HepG2 (cell line): ENCODE measurements around the gene UBE2C. TPM values are rescaled to one million over a fixed set of nuclear protein-coding genes. Genes with fewer than 3 reads are reported as not detected.

ENCODE experiments used
- CENPT ChIP-seq: sonication (generic); formaldehyde crosslinking; IDR thresholded peaks from 2 replicates; pipeline ENCODE4 v1.8.0; 2022; ENCODE audit warnings: low read depth, mild to moderate bottlenecking, moderate library complexity, missing genetic modification reagents
- ELK4 ChIP-seq: sonication (generic); formaldehyde crosslinking; IDR thresholded peaks from 2 replicates; pipeline ENCODE4 v1.9.0; 2021; ENCODE audit warnings: missing genetic modification reagents, borderline replicate concordance
- FIP1L1 ChIP-seq: fragments of 200-400 bp; formaldehyde crosslinking; IDR thresholded peaks from 2 replicates; pipeline ENCODE4 v1.6.1; 2018; ENCODE audit warnings: low read depth, mild to moderate bottlenecking, low read length, moderate library complexity, borderline replicate concordance; ENCODE audit not compliant: insufficient read depth
- FOXM1 ChIP-seq: sonication (generic); formaldehyde crosslinking; IDR thresholded peaks from 2 replicates; pipeline ENCODE4 v1.5.0; 2020; ENCODE audit warnings: missing genetic modification reagents
- MLXIP ChIP-seq: sonication (generic); formaldehyde crosslinking; IDR thresholded peaks from 2 replicates; pipeline ENCODE4 v1.9.0; 2021; ENCODE audit warnings: missing genetic modification reagents, borderline replicate concordance
- PBX2 ChIP-seq: IDR thresholded peaks from 2 replicates; pipeline ENCODE4 v1.6.1; 2016; ENCODE audit warnings: control low read depth
- REXO4 ChIP-seq: sonication (generic); formaldehyde crosslinking; IDR thresholded peaks from 2 replicates; pipeline ENCODE4 v1.8.0; 2022; ENCODE audit warnings: missing genetic modification reagents, mild to moderate bottlenecking, borderline replicate concordance
- SCMH1 ChIP-seq: sonication (generic); formaldehyde crosslinking; IDR thresholded peaks from 2 replicates; pipeline ENCODE4 v1.9.0; 2021; ENCODE audit warnings: missing genetic modification reagents, mild to moderate bottlenecking, borderline replicate concordance
- SOX6 ChIP-seq, 2 experiments: fragments of 450-650 bp in 1 of 2; sonication (generic) in 1 of 2; formaldehyde crosslinking in 1 of 2; IDR thresholded peaks; 2 replicates each; pipeline versions ENCODE4 v1.4.0 to v1.6.1; 2017 to 2020; ENCODE audit warnings: antibody characterized with exemption in 1 of 2, mild to moderate bottlenecking in 1 of 2, missing genetic modification reagents in 1 of 2
- STAG1 ChIP-seq: sonication (generic); formaldehyde crosslinking; IDR thresholded peaks from 2 replicates; pipeline ENCODE4 v1.4.0; 2020; ENCODE audit warnings: missing genetic modification reagents
- TEAD3 ChIP-seq: optimal IDR thresholded peaks from 2 replicates; pipeline ENCODE3; 2016; ENCODE audit warnings: borderline replicate concordance
- ZBTB3 ChIP-seq: sonication (generic); formaldehyde crosslinking; IDR thresholded peaks from 2 replicates; pipeline ENCODE4 v1.4.0; 2020; ENCODE audit warnings: low read depth, mild to moderate bottlenecking, moderate library complexity, missing genetic modification reagents, borderline replicate concordance
- ZFP37 ChIP-seq: sonication (generic); formaldehyde crosslinking; IDR thresholded peaks from 2 replicates; pipeline ENCODE4 v1.4.0; 2020; ENCODE audit warnings: missing genetic modification reagents, borderline replicate concordance
- ZNF121 ChIP-seq: sonication (generic); formaldehyde crosslinking; IDR thresholded peaks from 2 replicates; pipeline ENCODE4 v1.5.0; 2020; ENCODE audit warnings: mild to moderate bottlenecking, missing genetic modification reagents
- ZNF124 ChIP-seq: sonication (generic); formaldehyde crosslinking; IDR thresholded peaks from 2 replicates; pipeline ENCODE4 v1.4.0; 2020; ENCODE audit warnings: missing genetic modification reagents
- ZNF17 ChIP-seq: sonication (generic); formaldehyde crosslinking; IDR thresholded peaks from 2 replicates; pipeline ENCODE4 v1.5.0; 2020; ENCODE audit warnings: mild to moderate bottlenecking, missing genetic modification reagents
- ZNF180 ChIP-seq: sonication (generic); formaldehyde crosslinking; IDR thresholded peaks from 2 replicates; pipeline ENCODE4 v1.4.0; 2020; ENCODE audit warnings: low read depth, missing genetic modification reagents, borderline replicate concordance
- ZNF207 ChIP-seq: fragments of 450-650 bp; IDR thresholded peaks from 2 replicates; pipeline ENCODE4 v1.6.1; 2016; ENCODE audit warnings: antibody characterized with exemption, borderline replicate concordance
- ZNF232 ChIP-seq: sonication (generic); formaldehyde crosslinking; IDR thresholded peaks from 2 replicates; pipeline ENCODE4 v1.4.0; 2020; ENCODE audit warnings: missing genetic modification reagents, borderline replicate concordance
- ZNF431 ChIP-seq: sonication (generic); formaldehyde crosslinking; IDR thresholded peaks from 2 replicates; pipeline ENCODE4 v1.9.0; 2022; ENCODE audit warnings: missing genetic modification reagents, low read depth, mild to moderate bottlenecking, borderline replicate concordance
- ZNF567 ChIP-seq: sonication (generic); formaldehyde crosslinking; IDR thresholded peaks from 2 replicates; pipeline ENCODE4 v1.8.1; 2023; ENCODE audit warnings: mild to moderate bottlenecking, missing genetic modification reagents, borderline replicate concordance
- ZNF577 ChIP-seq: sonication (generic); formaldehyde crosslinking; IDR thresholded peaks from 2 replicates; pipeline ENCODE4 v1.4.0; 2020; ENCODE audit warnings: mild to moderate bottlenecking, low read depth, missing genetic modification reagents, borderline replicate concordance
- ZNF775 ChIP-seq: sonication (generic); formaldehyde crosslinking; IDR thresholded peaks from 2 replicates; pipeline ENCODE4 v1.4.0; 2020; ENCODE audit warnings: missing genetic modification reagents, mild to moderate bottlenecking, moderate library complexity, borderline replicate concordance
- ZSCAN9 ChIP-seq: IDR thresholded peaks from 2 replicates; pipeline ENCODE4 v1.6.1; 2016; ENCODE audit warnings: borderline replicate concordance
- polyA plus RNA-seq, 8 experiments: library from polyadenylated mRNA; depleted of rRNA in 3 of 8; stranded (reverse) in 7 of 8; unstranded in 1 of 8; fragments of >200 nt; fragmentation: Illumina TruSeq in 4 of 8; extraction: Trizol in 4 of 8; gene quantifications; 2 replicates each; pipeline versions ENCODE4 v1.2.1 to v1.2.3, GENCODE V29; 2011 to 2016; ENCODE audit warnings: low read depth in 4 of 8, missing spikeins in 1 of 8, mixed read lengths in 1 of 8; ENCODE audit not compliant: insufficient read depth in 1 of 8
- total RNA-seq, 5 experiments: library from RNA; depleted of rRNA; stranded (reverse); fragments of >200 nt; fragmentation: Illumina TruSeq; extraction: Trizol; gene quantifications; 2 replicates each; pipeline ENCODE4 v1.2.3, GENCODE V29; 2016; ENCODE audit warnings: low read depth in 1 of 5

The UBE2C gene
- total and polyA plus RNA-seq, 2 of the 13 experiments (the other 11 are each of a cell fraction or from before 2014, with no cell fraction given), result 100 to 123 TPM

DNA sequence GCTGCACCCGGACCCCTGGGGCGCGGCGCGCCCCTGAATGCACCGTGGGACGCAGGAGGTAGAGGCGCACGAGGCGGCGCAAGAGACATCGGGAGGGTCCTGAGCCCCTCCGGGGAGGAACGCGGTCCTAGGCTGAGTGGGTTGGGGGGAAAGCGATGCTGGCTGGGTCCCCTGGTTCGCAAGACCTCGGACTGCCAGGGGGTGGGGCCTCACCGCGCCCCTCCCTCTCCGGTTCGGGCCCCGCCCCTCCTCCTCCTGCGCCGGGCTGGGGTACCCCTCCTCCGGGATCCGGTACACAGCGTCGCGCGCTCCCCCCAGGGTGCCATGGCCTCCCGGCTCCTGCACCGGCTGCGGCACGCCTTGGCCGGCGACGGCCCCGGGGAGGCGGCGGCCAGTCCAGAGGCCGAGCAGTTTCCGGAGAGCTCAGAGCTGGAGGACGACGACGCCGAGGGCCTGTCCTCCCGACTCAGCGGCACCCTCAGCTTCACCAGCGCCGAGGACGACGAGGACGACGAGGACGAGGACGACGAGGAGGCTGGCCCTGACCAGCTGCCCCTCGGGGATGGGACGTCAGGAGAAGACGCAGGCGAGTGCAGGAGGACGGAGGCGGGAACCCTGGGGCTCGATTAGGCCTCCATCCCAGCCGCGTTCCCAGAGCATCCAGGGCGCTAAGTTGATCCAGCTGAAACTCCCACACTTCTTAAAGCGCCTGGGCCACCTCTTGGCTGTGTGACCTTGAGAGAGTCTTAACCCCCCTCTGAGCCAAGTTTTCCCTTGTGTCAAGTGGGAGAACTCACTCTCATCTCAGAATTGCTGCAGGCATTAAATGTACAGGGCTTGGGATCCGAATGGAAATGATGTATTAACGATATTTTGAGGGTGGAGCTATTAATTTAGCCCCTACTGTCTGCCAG is 21.7 kb downstream of the UBE2C start (continued):
- TF ChIP-seq ELK4 (0 out of 2 replicates have a peak, but pooled peaks have one; percentile 14), SOX6 (IDR thresholded peaks at IDR 0.05) (no peak), SOX6 (CRISPR knock-in tag; IDR thresholded peaks at IDR 0.05) (no peak; the same call in 1 of the 2 replicates), ZNF232 (CRISPR knock-in tag) (0 out of 2 replicates have a peak, but pooled peaks have one; percentile 43), ZNF567 (CRISPR knock-in tag) (peak; percentile 78; the same call in 1 of the 2 replicates), STAG1 (CRISPR knock-in tag) (no peak), ZNF17 (CRISPR knock-in tag) (no peak), ZFP37 (CRISPR knock-in tag) (peak; percentile 81), REXO4 (CRISPR knock-in tag) (no peak), ZNF431 (peak; percentile 21; the same call in 1 of the 2 replicates), FOXM1 (CRISPR knock-in tag) (no peak; the same call in 1 of the 2 replicates), ZNF124 (no peak; the same call in 1 of the 2 replicates), ZNF207 (no peak), ZNF180 (CRISPR knock-in tag) (no peak), FIP1L1 (no peak), ZNF121 (CRISPR knock-in tag) (no peak), ZNF775 (CRISPR knock-in tag) (no peak), ZSCAN9 (CRISPR knock-in tag) (no peak; the same call in 1 of the 2 replicates), SCMH1 (no peak), MLXIP (CRISPR knock-in tag) (no peak), ZNF577 (CRISPR knock-in tag) (no peak), ZBTB3 (CRISPR knock-in tag) (0 out of 2 replicates have a peak, but pooled peaks have one; percentile 61), CENPT (CRISPR knock-in tag) (no peak), TEAD3 (CRISPR knock-in tag) (peak; percentile 65), PBX2 (CRISPR knock-in tag) (no peak)
